ENCODE results near the gene ZNF487.
A peak's percentile ranks its signal among the peaks of the same experiment; 100 is the strongest.
"Not testable (repeated sequence)": the region's sequence is repeated elsewhere in the genome, so short reads cannot be mapped to it uniquely, and the experiment has no call there.

The ZNF487 gene

GRCh38 chr10:43437141-43437870, 395 bp downstream of the ZNF487 start:
- no peak for DNase-seq (ENCODE audit: low read depth in 2 of 2)

- DNase-seq (ENCODE audit: low read depth in 2 of 2): no peak
Observed at GRCh38 chr10:43440463-43441134, 3.7 kb downstream of the ZNF487 start.

- no peak for DNase-seq (ENCODE audit: low read depth in 2 of 2)
Observed at GRCh38 chr10:43444323-43444722, 7.4 kb downstream of the ZNF487 start.

GRCh38 chr10:43444897-43445466, 8.1 kb downstream of the ZNF487 start:
- no peak for DNase-seq (ENCODE audit: low read depth in 2 of 2)

DNA sequence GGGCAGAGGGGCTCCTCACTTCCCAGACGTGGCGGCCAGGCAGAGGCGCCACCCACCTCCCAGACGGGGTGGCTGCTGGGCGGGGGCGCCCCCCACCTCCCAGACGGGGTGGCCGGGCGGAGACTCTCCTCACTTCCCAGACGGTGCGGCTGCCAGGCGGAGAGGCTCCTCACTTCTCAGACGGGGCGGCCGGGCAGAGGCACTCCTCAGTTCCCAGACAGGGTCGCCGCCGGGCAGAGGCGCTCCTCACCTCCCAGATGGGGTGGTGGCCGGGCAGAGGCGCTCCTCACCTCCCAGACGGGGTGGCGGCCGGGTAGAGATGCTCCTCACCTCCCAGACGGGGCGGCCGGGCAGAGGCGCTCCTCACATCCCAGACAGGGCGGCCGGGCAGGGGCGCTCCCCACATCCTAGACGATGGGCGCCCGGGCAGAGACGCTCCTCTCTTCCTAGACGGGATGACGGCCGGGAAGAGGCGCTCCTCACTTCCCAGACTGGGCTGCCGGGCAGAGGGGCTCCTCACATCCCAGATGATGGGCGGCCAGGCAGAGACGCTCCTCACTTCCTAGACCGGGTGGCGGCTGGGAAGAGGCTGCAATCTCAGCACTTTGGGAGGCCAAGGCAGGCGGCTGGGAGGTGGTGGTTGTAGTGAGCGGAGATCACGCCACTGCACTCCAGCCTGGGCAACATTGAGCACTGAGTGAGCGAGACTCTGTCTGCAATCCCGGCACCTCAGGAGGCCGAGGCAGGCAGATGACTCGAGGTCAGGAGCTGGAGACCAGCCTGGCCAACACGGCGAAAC, 9.5 kb downstream of the ZNF487 start:
- DNase-seq (ENCODE audit: low read depth in 2 of 2): not testable (repeated sequence)

DNA sequence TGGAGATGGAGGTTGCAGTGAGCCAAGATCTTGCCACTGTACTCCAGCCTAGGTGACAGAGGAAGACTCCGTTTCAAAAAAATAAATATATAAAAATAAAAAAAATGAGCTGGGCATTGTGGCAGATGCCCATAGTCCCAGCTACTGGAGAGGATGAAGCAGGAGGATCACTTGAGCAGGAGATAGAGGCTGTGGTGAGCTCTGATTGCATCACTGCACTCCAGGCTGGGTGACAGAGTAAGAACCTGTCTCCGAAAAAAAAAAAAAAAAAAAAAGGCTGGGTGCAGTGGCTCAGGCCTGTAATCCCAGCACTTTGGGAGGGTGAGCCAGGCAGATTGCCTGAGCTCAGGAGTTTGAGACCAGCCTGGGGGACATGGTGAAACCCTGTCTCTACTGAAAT, 11.8 kb downstream of the ZNF487 start:
- no peak for DNase-seq (ENCODE audit: low read depth in 2 of 2)

DNA sequence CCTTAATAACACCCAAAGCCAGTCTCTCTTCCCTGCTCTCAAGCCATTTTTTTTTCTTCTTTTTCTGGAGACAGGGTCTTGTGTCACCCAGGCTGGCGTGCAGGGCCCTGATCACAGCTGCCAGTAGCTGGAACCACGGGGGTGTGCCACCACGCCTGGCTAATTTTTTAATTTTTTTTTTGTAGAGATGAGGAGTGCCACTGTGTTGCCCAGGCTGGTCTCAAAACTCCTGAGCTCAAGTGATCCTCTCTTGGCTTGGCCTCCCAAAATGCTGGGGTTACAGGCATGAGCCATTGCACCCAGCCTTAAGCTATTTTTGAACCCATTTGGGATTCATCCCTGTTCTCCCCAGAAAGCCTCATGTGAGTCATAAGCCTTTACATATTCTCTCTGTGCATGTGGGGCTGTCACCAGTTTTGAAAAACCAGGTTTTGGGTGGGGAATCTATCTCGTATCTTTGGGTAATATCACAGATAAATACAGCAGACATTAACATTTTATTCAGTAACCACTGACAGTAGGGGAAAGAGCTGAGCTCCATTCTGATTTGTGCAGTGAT, 15.5 kb downstream of the ZNF487 start:
- no peak for DNase-seq (ENCODE audit: low read depth in 2 of 2)

DNA sequence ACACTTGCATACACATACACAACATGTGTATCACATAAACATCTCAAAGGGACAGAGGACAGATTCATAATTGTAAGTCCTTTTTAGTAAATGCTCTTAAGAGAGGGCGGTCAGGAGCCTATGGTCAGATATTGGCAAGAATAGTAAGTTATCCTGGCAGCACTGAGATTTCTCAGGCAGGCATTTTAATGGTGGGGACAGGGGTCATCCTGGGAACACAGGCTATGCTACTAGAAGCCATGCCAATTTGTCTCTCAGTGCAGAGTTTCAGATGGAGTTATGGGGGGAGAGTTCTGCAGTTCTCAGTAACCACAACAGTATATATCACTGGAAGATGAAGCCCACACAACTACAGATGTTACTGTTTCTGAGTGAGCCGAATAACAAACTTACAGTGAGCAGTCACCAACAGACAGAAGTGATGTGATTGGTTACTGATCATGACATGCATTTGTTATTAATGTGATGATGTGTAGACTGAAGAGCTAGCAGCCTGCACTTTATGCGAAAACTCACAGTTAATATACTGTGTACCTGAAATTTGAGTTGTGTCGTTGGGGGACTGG, 16.4 kb downstream of the ZNF487 start:
- no peak for DNase-seq (ENCODE audit: low read depth in 2 of 2)

DNA sequence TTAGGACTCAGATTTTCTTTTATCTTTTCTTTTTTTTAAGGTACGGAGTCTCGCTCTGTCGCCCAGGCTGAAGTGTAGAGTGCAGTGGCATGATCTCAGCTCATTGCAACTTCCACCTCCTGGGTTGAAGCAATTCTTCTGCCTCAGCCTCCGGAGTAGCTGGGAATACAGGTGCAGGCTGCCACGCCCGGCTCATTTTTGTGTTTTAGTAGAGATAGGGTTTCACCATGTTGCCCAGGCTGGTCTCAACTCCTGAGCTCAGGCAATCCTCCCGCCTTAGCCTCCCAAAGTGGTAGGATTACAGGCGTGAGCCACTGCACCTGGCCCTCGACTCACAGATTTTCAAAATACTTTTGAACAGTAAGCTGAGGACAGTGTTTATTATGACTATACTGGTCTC, 17.1 kb downstream of the ZNF487 start:
- not testable (repeated sequence) for DNase-seq (ENCODE audit: low read depth in 2 of 2)

- DNase-seq (ENCODE audit: low read depth in 2 of 2): not testable (repeated sequence)
Observed at GRCh38 chr10:43456561-43456960, 19.6 kb downstream of the ZNF487 start.

GRCh38 chr10:43458227-43458626, 21.3 kb downstream of the ZNF487 start:
- no peak for DNase-seq (ENCODE audit: low read depth in 2 of 2)

DNA sequence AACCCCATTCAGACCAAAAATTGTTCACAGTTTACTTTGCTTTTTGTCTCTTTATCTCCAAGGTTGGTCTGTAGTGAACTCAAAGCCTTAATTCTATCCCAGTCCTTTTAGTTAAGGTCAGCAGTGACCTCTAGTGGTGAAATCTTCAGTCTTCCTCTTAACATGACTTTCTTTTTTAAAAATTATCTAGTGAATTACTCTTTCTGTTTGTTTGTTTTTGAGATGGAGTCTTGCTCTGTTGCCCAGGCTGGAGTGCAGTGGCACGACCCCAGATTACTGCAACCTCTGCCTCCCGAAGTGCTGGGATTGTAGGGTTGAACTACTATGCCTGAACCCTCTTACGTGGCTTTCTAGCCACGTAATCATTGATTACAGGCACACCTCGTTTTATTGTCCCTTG, 25.0 kb downstream of the ZNF487 start:
- DNase-seq (ENCODE audit: low read depth in 2 of 2): peak in 1 of 2 donors; percentile 17

DNA sequence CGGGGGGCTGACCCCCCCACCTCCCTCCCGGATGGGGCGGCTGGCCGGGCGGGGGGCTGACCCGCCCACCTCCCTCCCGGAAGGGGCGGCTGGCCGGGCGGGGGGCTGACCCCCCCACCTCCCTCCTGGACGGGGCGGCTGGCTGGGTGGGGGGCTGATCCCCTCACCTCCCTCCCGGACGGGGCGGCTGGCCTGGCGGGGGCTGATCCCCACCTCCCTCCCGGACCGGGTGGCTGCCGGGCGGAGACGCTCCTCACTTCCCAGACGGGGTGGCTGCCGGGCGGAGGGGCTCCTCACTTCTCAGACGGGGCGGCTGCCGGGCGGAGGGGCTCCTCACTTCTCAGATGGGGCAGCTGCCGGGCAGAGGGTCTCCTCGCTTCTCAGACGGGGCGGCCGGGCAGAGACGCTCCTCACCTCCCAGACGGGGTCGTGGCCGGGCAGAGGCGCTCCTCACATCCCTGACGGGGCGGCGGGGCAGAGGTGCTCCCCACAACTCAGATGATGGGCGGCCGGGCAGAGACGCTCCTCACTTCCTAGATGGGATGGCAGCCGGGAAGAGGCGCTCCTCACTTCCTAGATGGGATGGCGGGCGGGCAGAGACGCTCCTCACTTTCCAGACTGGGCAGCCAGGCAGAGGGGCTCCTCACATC, 28.3 kb downstream of the ZNF487 start:
- DNase-seq (ENCODE audit: low read depth in 2 of 2): not testable (repeated sequence)

DNA sequence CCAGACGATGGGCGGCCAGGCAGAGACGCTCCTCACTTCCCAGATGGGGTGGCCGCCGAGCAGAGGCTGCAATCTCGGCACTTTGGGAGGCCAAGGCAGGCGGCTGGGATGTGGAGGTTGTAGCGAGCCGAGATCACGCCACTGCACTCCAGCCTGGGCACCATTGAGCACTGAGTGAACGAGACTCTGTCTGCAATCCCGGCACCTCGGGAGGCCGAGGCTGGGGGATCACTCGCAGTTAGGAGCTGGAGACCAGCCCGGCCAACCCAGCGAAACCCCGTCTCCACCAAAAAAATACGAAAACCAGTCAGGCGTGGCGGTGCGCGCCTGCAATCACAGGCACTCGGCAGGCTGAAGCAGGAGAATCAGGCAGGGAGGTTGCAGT, 28.8 kb downstream of the ZNF487 start:
- not testable (repeated sequence) for DNase-seq (ENCODE audit: low read depth in 2 of 2)

GRCh38 chr10:43471146-43471545, 34.2 kb downstream of the ZNF487 start:
- no peak for DNase-seq (ENCODE audit: low read depth in 2 of 2)

GRCh38 chr10:43471935-43472720, 35.2 kb downstream of the ZNF487 start:
- no peak for DNase-seq (ENCODE audit: low read depth in 2 of 2)

DNA sequence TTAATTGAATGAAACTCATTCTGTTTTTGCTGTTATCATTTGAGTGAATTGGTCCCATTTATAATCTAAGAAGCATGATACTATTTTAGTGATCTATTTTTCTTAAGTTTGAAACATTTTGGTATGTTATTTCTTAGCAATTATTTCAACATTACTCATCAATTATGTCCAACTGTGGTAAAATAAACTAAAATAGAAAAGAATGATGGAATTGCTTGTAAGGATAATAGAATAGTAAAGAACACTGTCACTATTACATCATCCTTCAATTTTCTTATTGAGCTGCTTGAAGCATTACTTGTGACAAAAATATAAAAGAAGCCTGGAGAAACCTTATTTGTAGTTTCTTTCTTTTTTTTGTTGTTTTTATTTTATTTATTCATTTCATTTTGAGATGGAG, 42.4 kb downstream of the ZNF487 start:
- no peak for DNase-seq (ENCODE audit: low read depth in 2 of 2)

- DNase-seq (ENCODE audit: low read depth in 2 of 2): no peak
Observed at GRCh38 chr10:43482319-43483078, 45.6 kb downstream of the ZNF487 start.

GRCh38 chr10:43491855-43492254, 54.9 kb downstream of the ZNF487 start:
- no peak for DNase-seq (ENCODE audit: low read depth in 2 of 2)

- no peak for DNase-seq (ENCODE audit: low read depth in 2 of 2)
Observed at GRCh38 chr10:43502931-43503330, 66.0 kb downstream of the ZNF487 start.

Measured in stimulated activated CD4-positive, alpha-beta T cell treated with anti-CD3 and anti-CD28 coated beads, Interleukin-1b, Interleukin-23, amount 100 ng/mL, for 1 hour (primary cell).